T47D (cell line): Measurements from ENCODE around the gene RRBP1.

ENCODE experiments used
- DNase-seq, 2 experiments: peaks; one replicate each; pipeline versions ENCODE4 v3.0.0 to v3.0.0-alpha.2; 2011 to 2012; ENCODE audit warnings: low read depth in 1 of 2, low spot score in 1 of 2
- JUND ChIP-seq: IDR thresholded peaks from 2 replicates; pipeline ENCODE4 v1.6.1; 2012; ENCODE audit warnings: low read depth
- in situ Hi-C: cut with HindIII; loops from 2 replicates; pipeline ENCODE4 v1.10.0; 2016; ENCODE audit warnings: low sequenced_read_pairs, low pct_unique_long_range_greater_than_20kb

The RRBP1 gene

DNA sequence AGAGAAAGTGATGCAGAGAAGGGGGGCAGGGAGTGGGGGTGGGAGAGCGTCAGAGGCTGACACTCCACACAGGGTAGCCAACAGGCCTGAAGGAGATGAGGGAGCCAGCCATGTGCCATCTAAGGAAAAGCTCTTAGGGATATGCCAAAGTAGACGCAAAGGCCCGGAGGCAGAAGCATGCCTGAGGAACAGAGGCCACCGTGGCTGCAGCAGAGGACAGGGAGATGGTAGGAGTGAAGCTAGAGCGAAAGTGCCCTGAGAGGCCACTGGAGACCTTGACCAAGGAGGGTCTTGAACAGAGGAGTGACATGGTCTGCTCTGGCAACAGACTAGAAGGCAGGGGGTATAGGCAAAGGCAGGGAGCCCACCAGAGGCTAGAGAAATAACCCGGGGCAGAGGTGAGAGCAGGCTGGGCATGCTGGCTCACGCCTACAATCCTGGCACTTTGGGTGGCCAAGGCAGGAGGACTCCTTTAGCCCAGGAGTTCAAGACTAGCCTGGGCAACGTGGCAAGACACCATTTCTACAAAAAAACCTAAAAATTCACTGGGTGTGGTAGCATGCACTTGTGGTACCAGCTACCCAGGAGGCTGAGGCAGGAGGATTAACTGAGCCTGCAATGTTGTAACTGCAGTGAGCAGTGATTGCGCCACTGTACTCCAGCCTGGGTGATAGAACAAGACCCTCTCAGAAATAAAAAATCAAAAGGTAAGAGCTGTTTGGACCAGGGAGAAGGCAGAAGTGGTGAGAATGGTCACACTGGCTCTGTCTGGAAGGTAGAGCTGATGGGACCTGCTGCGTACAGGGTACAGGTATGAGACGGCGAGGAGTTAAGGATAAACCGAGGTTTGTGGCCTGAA lies 6.3 kb downstream of the RRBP1 start:
- DNase-seq = no peak
- TF ChIP-seq JUND = no peak
- in situ Hi-C loops = no loop called here

DNA sequence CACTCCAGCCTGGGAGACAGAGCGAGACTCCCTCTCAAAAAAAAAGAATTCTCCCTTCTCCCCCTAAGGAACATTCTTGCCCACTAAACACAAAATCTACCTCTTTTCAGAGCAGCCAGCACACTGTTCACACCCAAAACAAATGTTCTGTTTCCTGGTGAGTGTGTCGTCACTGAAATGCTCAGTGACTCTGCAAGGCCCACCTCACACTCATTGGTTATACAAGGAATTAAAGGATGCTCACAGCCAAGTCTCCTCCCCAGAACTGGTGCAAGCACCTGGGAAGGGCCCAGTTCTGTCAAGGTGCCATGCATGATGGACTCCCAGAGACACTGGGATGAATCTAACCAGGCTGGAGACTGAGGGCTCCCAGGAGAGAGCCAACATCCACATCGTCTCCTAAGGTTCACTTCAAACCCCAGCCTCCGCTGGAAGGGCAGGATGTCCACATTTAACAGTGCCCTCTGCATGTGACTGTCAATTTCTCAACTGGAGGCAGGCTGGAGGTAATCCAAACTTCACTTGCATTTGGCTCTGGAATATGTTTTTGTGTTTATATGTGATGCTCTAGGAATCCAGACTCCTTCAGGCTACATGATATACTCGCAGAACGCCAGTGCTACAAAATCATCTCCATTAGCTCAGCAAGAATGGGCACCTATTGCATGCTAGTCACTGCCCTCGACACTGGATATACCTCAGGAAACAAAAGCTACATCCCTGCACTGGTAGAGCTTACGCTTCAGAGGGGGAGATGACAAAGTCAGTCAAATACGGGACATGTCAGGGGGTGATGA lies 7.1 kb downstream of the RRBP1 start:
- in situ Hi-C loops = no loop called here
- TF ChIP-seq JUND = no peak
- DNase-seq = no peak

DNA sequence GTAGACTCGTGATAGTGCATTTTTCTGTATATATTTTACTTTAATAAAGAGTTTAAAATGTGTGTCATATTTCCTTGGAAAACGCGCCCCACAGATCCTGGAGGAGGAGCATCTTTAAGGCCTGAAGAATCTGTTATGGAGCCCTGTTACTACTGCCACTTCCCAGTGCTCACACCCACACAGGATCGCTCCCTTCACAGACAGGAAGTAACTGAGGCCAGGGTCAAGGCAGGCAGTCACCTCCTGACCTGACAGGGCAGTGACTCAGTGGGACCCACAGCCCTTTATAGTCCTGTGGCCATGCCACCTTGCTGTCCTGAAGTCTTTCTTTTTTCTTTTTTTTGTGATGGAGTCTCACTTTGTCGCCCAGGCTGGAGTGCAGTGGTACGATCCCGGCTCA lies 9.0 kb downstream of the RRBP1 start:
- in situ Hi-C loops = no loop called here
- no peak for TF ChIP-seq JUND
- no peak for DNase-seq

DNA sequence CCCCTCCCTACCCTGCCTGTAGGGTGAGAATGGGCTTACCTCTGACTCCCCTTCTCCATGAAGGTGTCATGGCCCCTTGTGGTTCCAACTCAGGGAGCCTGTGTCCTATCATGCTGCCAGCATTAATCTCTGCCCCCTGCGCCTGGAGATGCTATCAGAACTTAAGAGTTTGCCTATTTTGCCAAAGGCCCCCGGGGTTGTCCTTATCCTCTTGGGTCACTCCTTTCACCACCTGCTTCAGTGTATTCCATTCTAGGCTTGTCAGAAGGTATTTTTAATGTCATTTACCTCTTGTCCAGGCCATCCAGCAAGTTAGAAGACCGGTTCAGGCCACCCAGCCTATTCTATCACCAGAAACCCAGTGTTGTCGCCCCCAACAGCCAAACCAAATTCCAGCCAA lies 10.5 kb downstream of the RRBP1 start:
- DNase-seq = no peak
- in situ Hi-C loops = no loop called here

DNA sequence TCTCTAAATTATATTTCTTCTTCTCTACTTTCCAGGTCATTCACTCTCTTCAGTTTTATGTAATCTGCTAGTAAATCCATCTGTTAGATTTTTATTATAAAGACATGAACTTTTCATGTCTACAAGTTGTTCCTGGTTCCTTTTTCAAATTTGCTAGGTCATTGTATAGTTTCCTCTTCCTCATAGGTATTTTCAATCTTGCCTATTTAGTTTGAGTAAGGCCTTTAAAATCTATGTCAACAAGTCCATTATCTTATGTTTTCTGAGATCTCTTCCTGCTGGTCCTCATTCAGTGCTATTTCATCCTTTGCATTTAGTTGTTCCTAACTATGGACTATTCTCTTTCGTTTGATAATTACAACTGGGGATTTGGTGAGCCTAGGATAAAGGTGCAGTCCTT lies 11.0 kb downstream of the RRBP1 start:
- in situ Hi-C loops = no loop called here

More for the DNA sequence above, 10.5 kb downstream of the RRBP1 start:
- TF ChIP-seq JUND = no peak

DNA sequence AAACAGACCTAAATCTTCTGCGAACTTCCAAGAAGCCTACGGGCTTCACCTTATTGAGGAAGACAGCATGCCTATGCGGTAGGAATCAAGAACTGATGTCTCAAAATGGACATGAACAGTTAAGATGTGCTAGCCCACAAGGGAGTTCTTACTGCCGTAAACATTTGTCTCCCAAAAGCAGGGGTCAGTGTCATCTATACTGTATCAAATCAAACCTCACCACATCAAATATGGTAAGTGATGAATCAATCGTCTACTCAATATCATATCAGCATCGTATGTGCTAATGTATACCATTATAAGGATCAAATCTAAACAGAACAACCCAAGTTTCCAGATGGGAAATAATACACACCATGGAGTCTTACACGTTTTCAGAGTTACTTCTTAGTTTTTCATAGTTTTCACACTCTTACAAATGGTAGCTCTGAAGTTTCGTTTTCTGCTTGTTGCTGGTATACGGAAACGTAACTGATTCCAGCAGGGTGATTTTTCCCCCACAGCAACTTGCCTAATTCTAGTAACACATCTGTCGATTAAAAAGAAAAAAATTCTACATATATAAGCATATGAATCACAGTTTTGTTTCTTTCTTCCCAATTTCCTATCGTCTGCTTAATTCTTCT lies 12.6 kb downstream of the RRBP1 start:
- TF ChIP-seq JUND = no peak
- DNase-seq = no peak
- in situ Hi-C loops = no loop called here

More for the DNA sequence above, 11.0 kb downstream of the RRBP1 start:
- no peak for TF ChIP-seq JUND
- DNase-seq = no peak

DNA sequence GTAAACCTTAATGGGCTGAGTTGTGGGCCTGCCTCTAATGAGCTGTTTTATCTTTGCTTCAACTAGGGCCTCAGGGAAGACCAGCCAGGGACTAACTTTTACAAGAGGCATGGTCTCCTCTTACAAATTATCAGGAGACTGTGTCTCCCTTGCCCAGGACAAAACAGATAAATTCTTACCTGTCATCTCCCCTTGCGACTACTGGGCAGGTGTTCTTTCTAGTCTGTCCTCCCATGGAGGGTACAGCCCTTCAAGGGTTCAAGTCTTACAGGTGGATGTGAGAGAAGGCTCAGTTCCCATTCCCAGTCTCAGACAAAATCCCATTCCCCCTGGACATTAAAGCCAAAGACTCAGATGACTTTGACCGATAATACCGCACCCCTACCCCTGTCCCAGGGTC lies 13.6 kb downstream of the RRBP1 start:
- DNase-seq = no peak
- no peak for TF ChIP-seq JUND
- in situ Hi-C loops = no loop called here

DNA sequence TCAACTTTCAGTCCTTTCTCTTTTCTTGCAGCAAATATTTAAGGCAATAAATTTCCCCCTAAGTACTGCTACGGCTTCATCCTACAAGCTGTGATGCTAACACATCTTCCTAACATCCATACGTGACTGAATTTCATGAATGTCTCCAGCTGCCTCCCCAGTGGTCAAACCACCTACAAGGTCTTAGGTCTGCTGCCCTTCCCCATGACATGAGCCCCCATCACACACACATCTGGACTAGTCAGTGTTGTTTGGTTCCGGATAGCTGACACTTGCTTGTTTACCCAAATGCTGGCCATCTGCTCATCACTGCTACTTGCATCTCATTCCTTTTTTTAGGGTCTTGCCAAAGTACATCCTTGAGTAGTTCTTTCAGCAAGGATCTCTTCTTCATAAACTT lies 14.6 kb downstream of the RRBP1 start:
- DNase-seq = no peak
- in situ Hi-C loops = no loop called here
- no peak for TF ChIP-seq JUND

DNA sequence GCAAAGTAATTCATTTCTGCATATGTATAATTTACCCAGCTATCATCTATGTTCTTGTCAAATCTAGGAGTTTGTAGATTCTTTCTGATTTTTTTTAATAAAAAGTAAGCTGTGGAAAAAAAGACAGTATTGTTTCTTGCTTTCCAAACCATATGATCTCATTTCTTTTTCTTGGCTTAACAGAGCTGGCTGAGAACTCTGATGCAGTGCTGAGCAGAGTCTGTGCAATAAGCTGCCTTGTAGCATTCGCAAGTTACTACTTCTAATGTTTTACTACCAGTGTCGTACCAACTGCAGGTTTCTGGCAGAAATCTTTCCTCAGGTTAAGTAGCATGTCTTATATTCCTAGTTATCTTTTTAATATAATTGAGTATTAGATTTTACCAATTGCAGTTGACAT lies 15.6 kb downstream of the RRBP1 start:
- DNase-seq = no peak
- in situ Hi-C loops = no loop called here
- no peak for TF ChIP-seq JUND

DNA sequence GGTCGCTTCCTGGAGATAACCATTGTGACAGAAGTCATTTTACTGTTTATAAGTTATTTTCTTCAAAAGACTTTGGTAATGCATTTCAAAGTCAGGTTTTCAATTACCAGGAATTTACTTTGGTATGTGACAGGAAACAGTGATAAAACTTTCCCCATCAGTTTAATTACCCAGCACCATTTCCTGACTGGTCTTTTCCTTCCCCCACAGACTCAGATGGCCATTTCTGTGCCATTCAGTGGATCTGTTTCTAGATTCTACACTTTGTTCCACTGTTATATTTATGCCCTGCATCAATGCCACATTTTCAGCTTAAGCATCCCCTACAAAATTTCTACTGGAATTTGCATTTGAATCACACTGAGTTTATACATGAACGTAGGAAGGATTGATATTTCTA lies 16.3 kb downstream of the RRBP1 start:
- TF ChIP-seq JUND = no peak
- in situ Hi-C loops = no loop called here
- no peak for DNase-seq

DNA sequence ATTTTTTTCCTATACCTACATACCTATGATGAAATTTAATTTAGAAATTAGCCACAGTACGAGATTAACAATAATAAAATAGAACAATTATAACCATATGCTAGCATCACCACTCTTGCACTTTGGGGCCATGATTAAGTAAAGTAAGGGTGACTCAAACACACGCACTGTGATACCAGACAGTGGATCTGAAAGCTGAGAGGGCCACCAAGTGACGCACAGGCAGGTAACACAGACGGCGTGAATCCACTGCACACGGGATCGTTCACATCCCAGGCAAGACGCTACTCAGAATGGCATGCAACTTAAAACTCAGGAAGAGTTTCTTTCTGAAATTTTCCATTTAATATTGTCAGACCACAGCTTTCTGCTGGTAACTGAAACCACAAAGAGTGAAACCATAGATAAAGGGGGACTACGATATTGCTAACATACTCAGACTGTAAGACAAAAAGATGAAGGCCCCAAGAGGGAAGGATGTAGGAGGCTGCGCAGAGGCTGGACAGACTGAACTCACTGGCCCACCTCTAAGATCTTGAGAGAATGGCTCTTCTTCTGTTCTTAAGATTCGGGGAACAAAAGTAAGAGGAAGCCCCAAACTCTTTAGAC lies 17.9 kb downstream of the RRBP1 start:
- no peak for DNase-seq
- no peak for TF ChIP-seq JUND
- in situ Hi-C loops = no loop called here

DNA sequence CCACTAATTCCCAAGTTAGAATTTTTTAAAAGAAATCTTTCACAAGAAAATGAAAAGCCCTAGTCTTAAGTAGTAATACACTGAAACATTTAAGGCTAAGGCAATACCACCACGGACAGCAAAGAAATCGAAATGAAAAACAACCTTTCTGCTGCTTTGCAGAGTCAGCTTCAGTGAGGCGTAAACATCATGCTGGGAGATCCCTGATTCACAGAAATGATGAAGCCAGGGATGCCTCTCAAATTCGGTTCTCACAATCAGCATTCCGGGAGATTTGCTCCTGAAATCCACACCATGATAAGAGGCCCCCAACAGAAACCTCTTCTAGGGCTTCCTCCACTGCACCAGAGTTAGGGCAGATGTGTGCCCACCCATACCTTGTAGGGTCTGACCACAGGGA lies 18.6 kb downstream of the RRBP1 start:
- in situ Hi-C loops = no loop called here
- DNase-seq = no peak
- no peak for TF ChIP-seq JUND
